NCI-H2196 treated with DMSO at 0.1 percent for 48 hours (cell line): ENCODE results near the gene CYB5D1.
"Not testable (repeated sequence)": the region's sequence is repeated elsewhere in the genome, so short reads cannot be mapped to it uniquely, and the experiment has no call there.

ENCODE experiments used
- DNase-seq: peaks from one replicate; lab custom pipeline; 2025; ENCODE audit not compliant: unreplicated experiment; lab: John Stamatoyannopoulos, UW

CYB5D1 gene

GRCh38 chr17:7857713-7858521 lies at the start of gene CYB5D1:
Gene CYB5D1, plus strand, starts transcription at chr17:7858003. Its CDS starts 132 bp downstream, at chr17:7858135.
- DNase-seq = peak; percentile 69

- DNase-seq = no peak
These were observed 48.6 kb upstream of the CYB5D1 start for GRCh38 chr17:7809086-7809790.

GRCh38 chr17:7809791-7810343 lies 47.9 kb upstream of the CYB5D1 start:
- not testable (repeated sequence) for DNase-seq

- no peak for DNase-seq
These were observed 46.6 kb upstream of the CYB5D1 start for GRCh38 chr17:7811251-7811650.

GRCh38 chr17:7814969-7815368 lies 42.8 kb upstream of the CYB5D1 start:
- DNase-seq = no peak

- DNase-seq = no peak
These were observed 40.7 kb upstream of the CYB5D1 start for GRCh38 chr17:7816926-7817642.

GRCh38 chr17:7817643-7817964 lies 40.2 kb upstream of the CYB5D1 start:
- no peak for DNase-seq

- DNase-seq = no peak
These were observed 39.8 kb upstream of the CYB5D1 start for GRCh38 chr17:7818026-7818425.

- no peak for DNase-seq
These were observed 38.8 kb upstream of the CYB5D1 start for GRCh38 chr17:7818746-7819645.

- DNase-seq = no peak
These were observed 37.6 kb upstream of the CYB5D1 start for GRCh38 chr17:7820231-7820630.

GRCh38 chr17:7822126-7822525 lies 35.7 kb upstream of the CYB5D1 start:
- DNase-seq = no peak

- DNase-seq = no peak
These were observed 34.2 kb upstream of the CYB5D1 start for GRCh38 chr17:7823581-7824001.

GRCh38 chr17:7824021-7824924 lies 33.5 kb upstream of the CYB5D1 start:
- no peak for DNase-seq

GRCh38 chr17:7825206-7825990 lies 32.4 kb upstream of the CYB5D1 start:
- no peak for DNase-seq

GRCh38 chr17:7830616-7831015 lies 27.2 kb upstream of the CYB5D1 start:
- no peak for DNase-seq

GRCh38 chr17:7831233-7831632 lies 26.6 kb upstream of the CYB5D1 start:
- DNase-seq = no peak

GRCh38 chr17:7832431-7832830 lies 25.4 kb upstream of the CYB5D1 start:
- no peak for DNase-seq

- DNase-seq = no peak
These were observed 24.6 kb upstream of the CYB5D1 start for GRCh38 chr17:7833011-7833794.
